HG02571 (cell line): ENCODE data around the gene SPATS1.

Experiments
- ATAC-seq: cut with Tn5 transposase; IDR thresholded peaks from one replicate; pipeline ENCODE4 v1.9.1; 2021; ENCODE audit warnings: mild to moderate bottlenecking, moderate library complexity; ENCODE audit not compliant: unreplicated experiment

The SPATS1 gene

GRCh38 chr6:44387346-44388134 lies 45.1 kb downstream of the SPATS1 start, which contains the start of gene CDC5L:
Gene CDC5L (plus strand): TSS chr6:44387706. CDS start chr6:44387824, 118 bp downstream.
- ATAC-seq, result peak; percentile 83

GRCh38 chr6:44388135-44388487 lies 45.7 kb downstream of the SPATS1 start:
- no peak for ATAC-seq

- no peak for ATAC-seq
Measured at GRCh38 chr6:44388887-44389286, 46.4 kb downstream of the SPATS1 start.

- ATAC-seq, result no peak
Measured at GRCh38 chr6:44390158-44390683, 47.8 kb downstream of the SPATS1 start.
